Liver (tissue), 9 donors: ENCODE results near the gene TTC21A. TPM values are rescaled to one million over a fixed set of nuclear protein-coding genes. Genes with fewer than 3 reads are reported as not detected.

Experiments
- DNase-seq: peaks from one replicate; pipeline ENCODE4 v3.0.0-alpha.2; 2017; ENCODE audit warnings: low spot score
- H3K27ac ChIP-seq, 2 donors: one replicate each; pipeline ENCODE4 v1.7.0; 2013; ENCODE audit warnings: inconsistent platforms in 2 of 2, low read length in 2 of 2, control low read depth in 1 of 2, low read depth in 1 of 2, mild to moderate bottlenecking in 1 of 2
- H3K27me3 ChIP-seq, 4 donors: one replicate each; pipeline versions ENCODE4 v1.6.1 to v1.7.0; 2013; ENCODE audit warnings: low read length in 3 of 4, inconsistent platforms in 1 of 4, mild to moderate bottlenecking in 1 of 4, moderate library complexity in 1 of 4; ENCODE audit not compliant: control insufficient read depth in 4 of 4, insufficient read depth in 4 of 4
- H3K36me3 ChIP-seq, 4 donors: one replicate each; pipeline versions ENCODE4 v1.6.1 to v1.7.0; 2013; ENCODE audit warnings: low read length in 3 of 4, mild to moderate bottlenecking in 3 of 4, low read depth in 1 of 4, moderate library complexity in 1 of 4; ENCODE audit not compliant: control insufficient read depth in 4 of 4, insufficient read depth in 3 of 4
- H3K4me1 ChIP-seq, 4 donors: one replicate each; pipeline versions ENCODE4 v1.6.1 to v1.7.0; 2013; ENCODE audit warnings: low read length in 3 of 4, mild to moderate bottlenecking in 3 of 4, moderate library complexity in 1 of 4; ENCODE audit not compliant: control insufficient read depth in 4 of 4, insufficient read depth in 4 of 4
- H3K4me3 ChIP-seq, 3 donors: one replicate each; pipeline versions ENCODE4 v1.6.1 to v1.7.0; 2013; ENCODE audit warnings: low read length in 3 of 3, control low read depth in 1 of 3, low read depth in 1 of 3, mild to moderate bottlenecking in 1 of 3
- H3K9ac ChIP-seq, 2 donors: one replicate each; pipeline ENCODE4 v1.7.0; 2013; ENCODE audit warnings: low read length in 2 of 2, mild to moderate bottlenecking in 2 of 2, moderate library complexity in 2 of 2, control low read depth in 1 of 2, low read depth in 1 of 2
- H3K9me3 ChIP-seq, 4 donors: one replicate each; pipeline versions ENCODE4 v1.6.1 to v1.7.0; 2013; ENCODE audit warnings: low read length in 3 of 4; ENCODE audit not compliant: control insufficient read depth in 4 of 4
- CTCF ChIP-seq: fragments of 150-350 bp; IDR thresholded peaks from 2 replicates; pipeline ENCODE4 v1.5.1; 2017; ENCODE audit warnings: improper control_type of control experiment, low read depth, low read length; ENCODE audit not compliant: missing input control
- EGR1 ChIP-seq, 2 donors: IDR thresholded peaks; 2 replicates each; pipeline ENCODE4 v1.6.1; 2016 to 2018; ENCODE audit warnings: antibody characterized with exemption in 2 of 2, low read depth in 2 of 2
- FOXA1 ChIP-seq: IDR thresholded peaks from 2 replicates; pipeline ENCODE4 v1.6.1; 2016; ENCODE audit warnings: antibody characterized with exemption
- FOXA2 ChIP-seq: IDR thresholded peaks from 2 replicates; pipeline ENCODE4 v1.6.1; 2016; ENCODE audit warnings: antibody characterized with exemption
- GABPA ChIP-seq, 2 donors: IDR thresholded peaks in 1 of 2; conservative IDR thresholded peaks in 1 of 2; 2 replicates each; pipeline ENCODE4 v1.6.1; 2016; ENCODE audit warnings: antibody characterized with exemption in 2 of 2, mild to moderate bottlenecking in 1 of 2, moderate library complexity in 1 of 2
- HNF4A ChIP-seq, 2 donors: conservative IDR thresholded peaks; 2 replicates each; pipeline ENCODE4 v1.6.1; 2016; ENCODE audit warnings: antibody characterized with exemption in 2 of 2, mild to moderate bottlenecking in 2 of 2
- HNF4G ChIP-seq: IDR thresholded peaks from 2 replicates; pipeline ENCODE4 v1.6.1; 2016; ENCODE audit warnings: antibody characterized with exemption
- JUND ChIP-seq, 2 donors: IDR thresholded peaks; 2 replicates each; pipeline ENCODE4 v1.6.1; 2016; ENCODE audit warnings: antibody characterized with exemption in 2 of 2
- MAX ChIP-seq: IDR thresholded peaks from 2 replicates; pipeline ENCODE4 v1.6.1; 2016; ENCODE audit warnings: antibody characterized with exemption
- NR2F2 ChIP-seq: IDR thresholded peaks from 2 replicates; pipeline ENCODE4 v1.6.1; 2016; ENCODE audit warnings: antibody characterized with exemption
- RAD21 ChIP-seq, 2 donors: IDR thresholded peaks; 2 replicates each; pipeline ENCODE4 v1.6.1; 2016; ENCODE audit warnings: antibody characterized with exemption in 2 of 2, mild to moderate bottlenecking in 2 of 2
- REST ChIP-seq: IDR thresholded peaks from 2 replicates; pipeline ENCODE4 v1.6.1; 2016; ENCODE audit warnings: antibody characterized with exemption, mild to moderate bottlenecking
- RXRA ChIP-seq, 2 donors: IDR thresholded peaks; 2 replicates each; pipeline ENCODE4 v1.6.1; 2017 to 2018; ENCODE audit warnings: antibody characterized with exemption in 2 of 2, mild to moderate bottlenecking in 1 of 2
- SP1 ChIP-seq: IDR thresholded peaks from 2 replicates; pipeline ENCODE4 v1.6.1; 2018; ENCODE audit warnings: antibody characterized with exemption, mild to moderate bottlenecking
- TAF1 ChIP-seq: conservative IDR thresholded peaks from 2 replicates; pipeline ENCODE4 v1.6.1; 2016; ENCODE audit warnings: antibody characterized with exemption, mild to moderate bottlenecking
- YY1 ChIP-seq: IDR thresholded peaks from 2 replicates; pipeline ENCODE4 v1.6.1; 2016; ENCODE audit warnings: antibody characterized with exemption, mild to moderate bottlenecking
- ZBTB33 ChIP-seq: IDR thresholded peaks from 2 replicates; pipeline ENCODE4 v1.6.1; 2016; ENCODE audit warnings: antibody characterized with exemption
- WGBS: extraction: QIAGEN DNeasy Blood & Tissue Kit; methylation state at CpG from one replicate; pipeline ENCODE4 v1.1.7; 2013; 5-methylcytosine and 5-hydroxymethylcytosine counted together
- polyA plus RNA-seq, 2 donors: library from polyadenylated mRNA; stranded (reverse) in 1 of 2; unstranded in 1 of 2; fragments of 200-250 nt in 1 of 2; fragments of >200 nt in 1 of 2; fragmentation: Nextera tagmentation in 1 of 2; extraction: Ambion mirVana in 1 of 2; gene quantifications; one replicate each; pipeline versions ENCODE4 v1.2.1 to v1.2.3, GENCODE V29; 2013 to 2015
- total RNA-seq, 2 donors: library from RNA; depleted of rRNA; stranded (reverse); fragments of >200 nt; gene quantifications; one replicate each; pipeline ENCODE4 v1.2.3, GENCODE V29; 2014
- TF ChIP-seq, protein P1 (sequence below): IDR thresholded peaks from 2 replicates; pipeline ENCODE4 v1.6.1; 2016; ENCODE audit warnings: antibody characterized with exemption
- donor health status: healthy.
- donor health status: healthy.
- donor health status: healthy.
- donor health status: healthy.
- donor health status: healthy.

Gene TTC21A
- total and polyA plus RNA-seq, 4 donors = 0.28 to 3.3 (median 1.6) TPM

- no peak for TF ChIP-seq EGR1 (IDR thresholded peaks at IDR 0.05; ENCODE audit: low read depth in 2 of 2)
- TF ChIP-seq HNF4G = no peak
- no peak for TF ChIP-seq MAX
- no peak for TF ChIP-seq TAF1
- no peak for TF ChIP-seq RAD21 (IDR thresholded peaks at IDR 0.05)
- no peak for TF ChIP-seq ZBTB33
- TF ChIP-seq YY1 = no peak
- TF ChIP-seq, protein P1, sequence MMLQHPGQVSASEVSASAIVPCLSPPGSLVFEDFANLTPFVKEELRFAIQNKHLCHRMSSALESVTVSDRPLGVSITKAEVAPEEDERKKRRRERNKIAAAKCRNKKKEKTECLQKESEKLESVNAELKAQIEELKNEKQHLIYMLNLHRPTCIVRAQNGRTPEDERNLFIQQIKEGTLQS = no peak
- TF ChIP-seq FOXA1 = no peak
- TF ChIP-seq SP1 = no peak
- no peak for TF ChIP-seq REST
- no peak for TF ChIP-seq FOXA2
- TF ChIP-seq GABPA (IDR thresholded peaks at IDR 0.05 in 1 of 2, conservative IDR thresholded peaks at IDR 0.05 in 1 of 2) = no peak
- TF ChIP-seq RXRA (IDR thresholded peaks at IDR 0.05) = no peak
- TF ChIP-seq CTCF = no peak
- 60% methylated on average over 1 of the region's 1 CpG for WGBS
- no peak overlapping the region for H3K4me3 ChIP-seq
- H3K9ac ChIP-seq = no peak overlapping the region
- no peaks in the 10 kb centered on the region for H3K36me3 ChIP-seq
- no peaks in the 10 kb centered on the region for H3K27me3 ChIP-seq
- H3K4me1 ChIP-seq = no peaks in the 10 kb centered on the region
- H3K27ac ChIP-seq = no peak overlapping the region
- no peak for DNase-seq
- no peaks in the 10 kb centered on the region for H3K9me3 ChIP-seq
Observed at GRCh38 chr3:39127908-39128304, 20.4 kb downstream of the TTC21A start.

GRCh38 chr3:39128951-39129350, 21.5 kb downstream of the TTC21A start:
- Histone ChIP-seq H3K27ac (no peak overlapping the region), H3K9ac (no peak overlapping the region), H3K36me3 (no peaks in the 10 kb centered on the region), H3K4me3 (no peak overlapping the region), H3K4me1 (no peaks in the 10 kb centered on the region), H3K27me3 (no peaks in the 10 kb centered on the region), H3K9me3 (no peaks in the 10 kb centered on the region)
- 98% methylated on average over 7 of the region's 7 CpGs for WGBS
- DNase-seq = no peak
- TF ChIP-seq CTCF (no peak), JUND (IDR thresholded peaks at IDR 0.05) (no peak), FOXA2 (no peak), ZBTB33 (no peak), YY1 (no peak), NR2F2 (no peak), TAF1 (no peak), HNF4A (conservative IDR thresholded peaks at IDR 0.05) (no peak), SP1 (no peak), GABPA (IDR thresholded peaks at IDR 0.05 in 1 of 2, conservative IDR thresholded peaks at IDR 0.05 in 1 of 2) (no peak)
